GM21360 (cell line): ENCODE measurements around the gene GNG7.
"Not testable (repeated sequence)": the region's sequence is repeated elsewhere in the genome, so short reads cannot be mapped to it uniquely, and the experiment has no call there.

Experiments
- ATAC-seq: cut with Tn5 transposase; IDR thresholded peaks from one replicate; pipeline ENCODE4 v1.9.1; 2021; ENCODE audit warnings: mild to moderate bottlenecking, moderate library complexity; ENCODE audit not compliant: unreplicated experiment

GNG7 gene

GRCh38 chr19:2714102-2714501 is 11.6 kb upstream of the GNG7 start:
- not testable (repeated sequence) for ATAC-seq

DNA sequence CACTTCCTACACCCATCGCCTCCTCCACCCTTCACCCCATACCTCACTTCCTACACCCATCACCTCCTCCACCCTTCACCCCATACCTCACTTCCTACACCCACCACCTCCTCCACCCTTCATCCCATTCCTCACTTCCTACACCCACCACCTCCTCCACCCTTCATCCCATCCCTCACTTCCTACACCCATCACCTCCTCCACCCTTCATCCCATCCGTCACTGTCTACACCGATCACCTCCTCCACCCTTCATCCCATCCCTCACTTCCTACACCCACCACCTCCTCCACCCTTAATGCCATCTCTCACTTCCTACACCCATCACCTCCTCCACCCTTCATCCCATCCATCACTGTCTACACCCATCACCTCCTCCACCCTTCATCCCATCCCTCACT is 10.7 kb upstream of the GNG7 start:
- ATAC-seq = not testable (repeated sequence)

DNA sequence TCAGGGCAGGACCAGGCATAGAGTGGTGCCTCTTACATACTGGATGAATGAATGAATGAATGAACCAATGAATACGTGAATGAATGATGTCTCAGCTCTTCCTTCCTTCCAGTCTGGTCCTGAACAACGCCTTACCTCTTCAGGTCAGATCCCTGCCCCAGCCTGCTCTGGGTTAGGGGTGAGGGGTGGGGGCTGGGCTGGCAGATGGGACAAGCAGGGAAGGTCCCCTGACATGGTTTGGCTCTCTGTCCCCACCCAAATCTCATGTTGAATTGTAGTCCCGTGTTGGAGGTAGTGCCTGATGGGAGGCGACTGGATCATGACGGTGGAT is 9.3 kb upstream of the GNG7 start:
- ATAC-seq = no peak

DNA sequence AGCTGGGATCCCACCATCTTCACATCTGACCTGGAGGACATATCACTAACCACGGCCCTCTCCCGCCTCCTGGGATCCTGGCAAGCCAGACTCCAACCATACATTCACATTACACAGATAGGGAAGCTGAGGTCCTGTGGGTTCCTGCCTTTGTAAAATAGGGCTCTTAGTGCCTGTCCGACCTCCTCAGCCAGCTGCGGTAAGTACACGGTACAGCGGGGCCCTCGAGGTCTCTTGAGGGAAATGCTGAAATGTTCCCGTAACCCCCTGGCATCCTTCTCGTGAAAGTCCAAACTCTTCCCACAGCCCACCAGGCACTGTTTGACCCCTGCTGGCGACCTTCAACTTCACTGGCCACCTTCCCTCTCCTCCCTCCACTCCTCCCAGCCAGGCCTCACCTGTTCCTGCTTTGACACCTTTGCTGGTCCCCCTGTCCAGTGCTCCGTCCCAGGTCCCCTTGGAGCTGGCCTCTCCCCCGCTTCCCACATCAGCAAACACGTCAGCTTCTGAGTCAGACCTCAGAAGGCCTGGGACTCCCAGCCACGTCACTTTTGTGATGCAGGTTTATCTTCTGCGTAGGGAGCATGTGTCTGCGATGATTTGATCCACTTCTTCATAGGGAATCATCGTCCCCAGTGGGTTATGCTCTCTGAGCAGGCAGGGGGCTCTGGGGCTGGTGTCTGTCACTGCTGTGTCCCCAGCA is 8.8 kb upstream of the GNG7 start:
- no peak for ATAC-seq

DNA sequence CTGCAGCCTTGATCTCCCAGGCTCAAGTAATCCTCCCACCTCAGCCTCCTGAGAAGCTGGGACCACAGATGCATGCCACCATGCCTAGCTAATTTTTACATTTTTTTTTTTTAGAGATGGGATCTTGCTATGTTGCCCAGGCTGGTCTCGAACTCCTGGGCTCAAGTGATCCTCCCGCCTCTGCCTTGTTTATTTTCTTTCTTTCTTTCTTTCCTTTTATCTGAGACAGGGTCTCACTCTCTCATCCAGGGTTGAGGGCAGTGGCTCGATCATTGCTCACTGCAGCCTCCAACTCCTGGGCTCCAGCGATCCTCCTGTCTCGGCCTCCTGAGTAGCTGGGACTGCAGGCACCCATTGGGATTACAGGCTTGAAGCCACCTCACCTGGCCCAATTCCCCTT is 3.8 kb upstream of the GNG7 start:
- no peak for ATAC-seq

DNA sequence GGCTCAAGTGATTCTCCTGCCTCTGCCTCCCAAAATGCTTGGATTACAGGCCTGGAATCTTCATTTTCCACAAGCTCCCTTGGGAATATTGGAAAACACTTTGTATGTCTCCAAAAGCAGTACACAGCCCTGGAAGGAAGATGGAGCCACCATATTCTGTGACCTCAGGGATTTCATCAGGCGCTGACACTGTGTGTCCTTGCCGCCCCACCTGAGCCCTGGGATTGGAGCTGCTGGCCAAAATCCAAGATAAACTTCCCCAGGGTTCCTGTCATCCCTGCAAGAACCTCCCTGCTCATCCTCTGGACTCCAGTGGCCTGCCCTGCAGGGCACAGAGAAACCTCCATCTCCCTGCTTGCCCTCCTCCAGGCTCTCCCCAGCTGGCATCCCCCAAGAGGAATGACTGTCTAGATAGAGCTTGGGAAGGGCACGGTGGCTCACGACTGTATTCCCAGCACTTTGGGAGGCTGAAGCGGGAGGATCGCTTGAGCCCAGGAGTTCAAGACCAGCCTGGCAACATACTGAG is 1.3 kb upstream of the GNG7 start:
- no peak for ATAC-seq

- no peak for ATAC-seq
Measured at GRCh38 chr19:2703077-2703437, 563 bp upstream of the GNG7 start.

GRCh38 chr19:2701361-2702169 is 929 bp downstream of the GNG7 start:
- no peak for ATAC-seq

DNA sequence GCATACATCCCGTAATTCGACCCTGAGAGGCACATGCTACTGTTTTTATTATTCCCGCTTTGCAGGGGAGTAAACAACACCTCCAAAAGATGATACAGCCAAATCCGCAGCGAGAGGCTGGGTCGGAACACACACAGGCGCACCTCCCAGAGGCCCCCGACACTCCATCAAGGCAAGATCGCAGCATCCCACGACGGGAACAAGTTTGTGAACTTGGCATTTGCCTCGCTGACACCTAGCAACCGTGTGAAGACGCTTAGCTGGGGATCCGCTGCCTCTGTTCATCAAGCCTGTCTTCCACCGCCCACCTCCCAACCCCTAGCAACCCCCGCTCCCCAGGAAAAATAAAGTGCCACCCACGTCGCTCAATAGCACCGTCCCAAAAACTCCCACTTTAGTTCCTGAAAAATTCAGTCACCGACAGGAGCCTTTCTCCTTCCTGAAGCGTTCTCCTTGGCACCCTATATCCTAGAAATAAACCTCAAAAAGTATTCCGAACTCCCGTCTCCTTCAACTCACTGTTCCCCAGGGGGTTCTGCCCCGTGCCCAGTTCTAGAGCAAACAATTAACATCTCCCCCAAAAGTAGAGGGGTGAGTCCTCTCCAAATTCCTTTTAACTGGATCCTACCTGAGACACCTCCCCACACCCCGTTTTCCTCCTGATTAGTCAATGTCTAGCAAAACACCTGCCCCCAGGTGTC is 1.7 kb downstream of the GNG7 start:
- no peak for ATAC-seq

DNA sequence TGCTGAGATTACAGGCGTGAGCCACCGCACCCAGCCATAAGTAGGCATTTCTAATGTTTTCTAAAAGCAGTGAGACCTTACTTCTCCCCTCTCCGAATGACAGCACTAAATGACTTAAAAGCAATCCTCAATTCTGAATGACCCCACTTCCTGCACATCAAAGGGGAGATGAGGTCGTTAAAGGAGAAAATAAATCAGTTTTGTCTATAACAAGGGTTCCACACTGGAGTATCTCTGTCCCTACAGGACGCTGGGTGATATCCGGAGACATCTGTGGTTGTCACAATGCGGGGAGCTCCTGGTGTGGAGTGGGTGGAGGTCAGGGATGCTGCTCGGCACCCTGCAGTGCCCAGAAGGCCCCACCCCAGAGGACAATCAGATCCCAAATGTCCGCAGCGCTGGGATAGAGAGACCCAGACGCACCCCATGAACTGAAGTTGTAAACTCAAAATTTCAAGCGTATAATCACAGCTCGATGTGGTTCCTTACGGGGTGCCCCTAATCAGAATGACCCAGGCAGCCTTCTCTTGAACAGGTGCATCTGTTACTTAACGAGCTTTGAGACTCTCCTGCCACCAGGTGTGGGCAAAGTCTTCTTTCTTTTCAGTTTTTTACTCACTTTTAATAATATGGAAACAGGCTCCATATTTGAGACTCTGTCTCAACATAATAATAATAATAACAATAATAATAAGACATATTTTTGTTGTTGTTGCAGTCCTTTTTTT is 2.9 kb downstream of the GNG7 start:
- no peak for ATAC-seq

DNA sequence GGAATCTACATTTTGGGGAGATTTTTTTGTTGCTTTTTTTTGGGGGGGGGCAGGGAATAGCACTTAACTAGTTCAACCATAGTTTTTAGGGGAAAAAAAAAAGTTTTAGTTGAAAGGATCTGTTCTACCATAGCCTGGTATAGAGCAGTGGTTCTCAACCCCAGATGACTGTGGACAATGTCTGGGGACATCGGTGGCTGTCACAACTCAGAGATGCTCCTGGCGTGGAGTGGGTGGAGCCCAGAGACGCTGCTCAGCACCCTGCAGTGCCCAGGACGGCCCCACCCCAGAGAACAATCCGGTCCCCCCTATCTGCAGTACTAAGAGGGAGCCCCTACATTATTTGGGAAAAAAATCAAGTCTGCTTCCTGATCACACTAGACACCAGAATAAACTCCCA is 8.3 kb downstream of the GNG7 start:
- ATAC-seq = no peak

DNA sequence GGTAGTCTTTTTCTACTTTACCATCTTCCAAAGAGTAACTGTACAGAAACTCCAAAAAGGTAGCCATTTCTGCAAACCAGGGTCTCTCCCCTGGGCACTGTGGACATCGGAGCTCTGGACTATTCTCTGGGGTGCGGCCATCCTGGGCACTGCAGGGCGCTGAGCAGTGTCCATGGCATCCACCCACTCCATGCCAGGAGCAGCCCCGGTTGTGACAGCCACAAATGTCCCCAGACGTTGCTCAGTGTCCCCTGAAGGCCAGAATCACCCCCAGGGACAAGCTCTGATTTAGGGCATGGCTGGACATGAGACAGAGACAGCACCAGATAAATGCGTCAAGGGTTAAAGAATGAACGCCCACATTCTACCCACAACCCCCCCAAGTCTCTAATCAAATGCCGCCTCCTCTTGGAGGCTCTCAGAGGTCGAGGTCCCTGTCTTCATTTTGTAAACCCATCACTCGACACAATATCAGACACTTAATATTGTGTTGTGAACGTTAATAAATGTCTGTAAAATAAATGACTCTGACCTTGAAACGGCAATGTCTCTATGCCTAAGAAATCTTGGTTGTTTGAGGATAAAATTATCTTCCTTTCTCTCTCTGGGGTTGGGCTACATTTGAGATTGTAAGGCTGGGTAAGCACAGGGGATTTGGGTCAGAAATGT is 8.9 kb downstream of the GNG7 start:
- no peak for ATAC-seq

DNA sequence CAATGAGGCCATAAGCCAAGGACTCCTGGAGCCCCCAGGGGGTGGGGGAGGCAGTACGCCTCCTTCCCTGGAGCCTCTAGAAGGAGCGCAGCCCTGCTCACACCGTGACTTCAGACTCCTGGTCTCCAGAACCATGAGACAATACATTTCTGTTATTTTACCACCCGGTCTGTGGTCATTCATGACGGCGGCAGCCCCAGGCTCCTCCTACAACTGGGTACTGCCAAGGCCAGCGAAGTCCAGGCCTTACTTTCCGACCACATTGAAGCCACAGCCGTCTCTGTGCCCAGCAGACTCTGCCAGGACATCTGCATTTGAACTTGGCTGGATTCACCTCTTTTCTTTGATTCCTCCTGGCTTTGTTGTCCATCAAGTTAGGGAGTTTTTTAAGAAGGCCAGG is 10.5 kb downstream of the GNG7 start:
- ATAC-seq = no peak

- no peak for ATAC-seq
Measured at GRCh38 chr19:2690856-2691255, 11.6 kb downstream of the GNG7 start.

GRCh38 chr19:2686360-2686759 is 16.1 kb downstream of the GNG7 start:
- no peak for ATAC-seq

DNA sequence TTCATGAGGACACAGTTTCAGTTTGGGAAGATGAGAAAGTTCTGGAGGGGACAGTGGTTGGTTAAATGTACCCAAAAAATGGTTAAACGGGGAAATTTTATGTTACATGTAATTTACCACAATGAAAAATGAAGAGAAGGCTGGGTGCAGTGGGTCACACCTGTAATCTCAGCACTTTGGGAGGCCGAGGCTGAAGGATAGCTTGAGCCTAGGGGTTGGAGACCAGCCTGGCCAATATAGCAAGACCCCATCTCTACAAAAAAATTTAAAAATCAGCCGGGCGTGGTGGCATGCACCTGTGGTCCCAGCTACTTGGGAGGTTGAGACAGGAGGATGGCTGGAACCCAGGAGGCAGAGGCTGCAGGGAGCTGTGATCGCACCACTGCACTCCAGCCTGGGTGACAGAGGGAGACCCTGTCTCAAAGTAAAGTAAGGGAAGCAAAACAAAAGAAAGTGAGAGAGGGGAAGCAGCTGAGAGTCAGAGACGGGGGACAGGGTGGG is 17.2 kb downstream of the GNG7 start:
- no peak for ATAC-seq

DNA sequence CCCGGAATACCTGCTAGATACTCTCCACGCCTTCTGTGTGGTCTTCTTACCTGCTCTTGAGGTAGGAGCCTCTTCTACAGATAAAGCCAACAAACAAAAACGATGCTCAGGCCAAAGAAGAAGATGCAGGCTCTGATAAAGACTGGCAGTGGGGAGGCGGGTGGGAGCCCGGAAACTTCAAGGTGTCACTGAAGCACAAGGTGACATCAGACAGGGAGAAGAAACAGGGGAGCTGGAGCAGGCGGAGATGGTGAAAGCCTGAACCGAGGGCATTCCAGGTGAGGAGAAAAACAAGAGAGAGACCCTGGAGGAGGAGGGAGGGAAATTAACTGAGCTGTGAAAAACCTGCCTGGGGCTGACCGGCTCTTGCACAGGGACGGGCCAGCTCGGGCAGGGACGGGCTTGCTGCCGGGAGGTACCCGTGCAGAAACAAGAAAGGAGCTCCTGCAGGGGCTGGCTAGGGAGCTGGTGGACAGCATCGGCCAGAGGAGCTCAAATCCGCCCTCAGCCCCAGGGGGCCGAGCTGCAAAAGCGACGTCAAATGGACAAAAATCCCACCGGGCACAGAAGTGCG is 19.0 kb downstream of the GNG7 start:
- ATAC-seq = no peak

DNA sequence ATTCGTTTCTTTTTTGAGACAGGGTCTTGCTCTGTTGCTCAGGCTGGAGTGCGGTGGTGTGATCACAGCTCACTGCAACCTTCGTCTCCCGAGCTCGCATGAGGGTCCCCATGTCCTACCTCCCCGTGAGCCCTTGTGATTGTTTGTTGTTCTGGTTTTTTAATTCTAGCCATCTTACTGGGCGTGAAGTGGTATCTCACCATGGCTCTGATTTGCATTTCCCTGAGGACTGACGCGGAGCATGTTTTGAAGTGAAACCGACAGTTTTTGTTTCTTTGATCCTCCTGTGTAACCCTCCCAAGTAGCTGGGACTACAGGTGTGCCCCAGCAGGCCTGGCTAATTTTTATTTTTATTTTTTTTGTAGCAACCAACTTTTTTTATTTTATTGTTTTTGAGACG is 21.7 kb downstream of the GNG7 start:
- no peak for ATAC-seq

- no peak for ATAC-seq
Measured at GRCh38 chr19:2679439-2679838, 23.1 kb downstream of the GNG7 start.

DNA sequence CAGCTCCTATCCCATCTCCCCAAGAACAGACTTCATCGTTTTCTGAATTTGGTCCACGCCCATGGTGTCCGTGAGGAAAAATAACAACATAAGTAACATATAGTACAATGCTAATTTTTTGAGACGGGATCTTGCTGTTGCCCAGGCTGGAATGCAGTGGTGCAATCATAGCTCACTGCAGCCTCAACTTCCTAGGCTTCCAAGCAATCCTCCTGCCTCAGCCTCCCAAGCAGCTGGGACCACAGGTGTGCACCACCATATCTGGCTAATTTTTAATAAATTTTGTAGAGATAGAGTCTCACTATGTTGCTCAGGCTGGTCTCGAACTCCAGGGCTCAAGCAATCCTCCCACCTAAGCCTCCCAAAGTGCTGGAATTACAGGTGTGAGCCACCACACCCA is 23.5 kb downstream of the GNG7 start:
- ATAC-seq = not testable (repeated sequence)
